ENCODE data around the gene GNA12. TPM values are rescaled to one million over a fixed set of nuclear protein-coding genes. Genes with fewer than 3 reads are reported as not detected.
A peak's percentile ranks its signal among the peaks of the same experiment; 100 is the strongest.

GNA12 gene
- total RNA-seq, 2 donors from 2014 or later: 26.3 to 38.8 TPM

DNA sequence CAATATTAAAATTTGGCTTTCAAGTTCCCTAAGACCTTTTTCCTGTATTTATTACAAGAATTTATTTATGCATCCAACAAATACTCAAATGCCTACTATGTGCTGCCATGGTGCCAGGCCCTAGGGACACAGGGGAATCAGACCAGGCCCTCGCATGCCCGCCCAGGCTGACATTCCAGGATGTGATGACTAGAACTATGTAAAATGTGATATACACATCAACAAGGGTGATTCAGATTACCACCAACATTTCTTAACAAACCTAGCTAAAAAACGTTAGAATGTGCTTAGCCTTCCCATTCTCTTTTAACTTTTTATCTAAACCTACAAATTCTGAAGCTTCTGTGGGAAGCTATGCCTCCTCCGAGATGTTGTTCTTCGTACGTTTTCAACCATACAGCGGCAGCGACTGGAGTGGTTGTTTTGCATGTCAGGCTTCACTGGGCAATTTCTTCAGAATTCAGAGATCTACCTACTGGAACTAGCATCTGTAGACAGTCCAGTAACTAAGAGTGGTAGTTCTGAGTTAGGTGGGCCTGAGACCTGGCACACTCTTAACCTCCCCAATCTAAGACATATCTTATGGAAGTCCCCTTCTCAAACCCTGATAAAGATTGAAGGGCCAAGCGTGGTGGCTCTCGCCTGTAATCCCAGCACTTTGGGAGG, 22.1 kb downstream of the GNA12 start:
- H3K36me3 ChIP-seq: no peaks in the 10 kb centered on the region
- no peak for DNase-seq (ENCODE audit: low spot score)
- H3K27ac ChIP-seq: peak overlapping the region; percentile 69 to 76
- H3K9me3 ChIP-seq: no peaks in the 10 kb centered on the region
- H3K4me3 ChIP-seq: no peak overlapping the region
- no peaks in the 10 kb centered on the region for H3K27me3 ChIP-seq
- TF ChIP-seq, protein P1, sequence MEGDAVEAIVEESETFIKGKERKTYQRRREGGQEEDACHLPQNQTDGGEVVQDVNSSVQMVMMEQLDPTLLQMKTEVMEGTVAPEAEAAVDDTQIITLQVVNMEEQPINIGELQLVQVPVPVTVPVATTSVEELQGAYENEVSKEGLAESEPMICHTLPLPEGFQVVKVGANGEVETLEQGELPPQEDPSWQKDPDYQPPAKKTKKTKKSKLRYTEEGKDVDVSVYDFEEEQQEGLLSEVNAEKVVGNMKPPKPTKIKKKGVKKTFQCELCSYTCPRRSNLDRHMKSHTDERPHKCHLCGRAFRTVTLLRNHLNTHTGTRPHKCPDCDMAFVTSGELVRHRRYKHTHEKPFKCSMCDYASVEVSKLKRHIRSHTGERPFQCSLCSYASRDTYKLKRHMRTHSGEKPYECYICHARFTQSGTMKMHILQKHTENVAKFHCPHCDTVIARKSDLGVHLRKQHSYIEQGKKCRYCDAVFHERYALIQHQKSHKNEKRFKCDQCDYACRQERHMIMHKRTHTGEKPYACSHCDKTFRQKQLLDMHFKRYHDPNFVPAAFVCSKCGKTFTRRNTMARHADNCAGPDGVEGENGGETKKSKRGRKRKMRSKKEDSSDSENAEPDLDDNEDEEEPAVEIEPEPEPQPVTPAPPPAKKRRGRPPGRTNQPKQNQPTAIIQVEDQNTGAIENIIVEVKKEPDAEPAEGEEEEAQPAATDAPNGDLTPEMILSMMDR (IDR thresholded peaks at IDR 0.05): no peak
- peaks cover 0 to 79% of the 10 kb centered on the region in 2 donors for H3K4me1 ChIP-seq

DNA sequence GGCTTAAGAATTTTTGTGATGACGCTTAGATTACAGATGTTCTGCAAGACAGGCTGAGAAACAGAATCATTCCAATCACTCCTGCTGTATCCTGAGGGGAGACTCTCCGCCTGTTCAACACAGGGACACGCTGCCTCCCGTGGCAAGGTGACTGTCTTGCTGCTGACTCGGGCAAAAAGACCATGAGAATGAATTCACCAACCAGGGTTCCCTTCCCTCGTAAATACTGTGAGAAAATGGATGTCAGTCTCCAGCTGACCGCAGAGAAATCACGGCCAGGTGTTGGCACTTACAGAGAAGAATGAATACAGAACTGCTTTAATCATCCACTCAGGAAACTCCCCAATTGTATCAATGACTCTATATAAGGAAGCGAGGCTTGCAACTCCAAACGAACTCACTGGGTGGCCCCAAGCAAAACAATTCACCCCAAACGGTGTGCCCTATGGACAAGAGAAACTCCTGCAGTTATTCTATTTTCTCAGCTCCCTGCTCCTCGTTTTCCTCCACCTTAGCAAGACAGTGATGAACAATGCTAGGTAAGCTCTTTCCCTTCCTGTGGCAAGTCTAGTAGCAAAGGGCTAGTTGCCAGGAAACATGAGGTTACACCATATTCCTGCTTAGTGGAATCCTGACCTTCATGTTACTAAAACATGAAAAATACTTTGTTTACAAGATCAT, 22.8 kb downstream of the GNA12 start:
- no peak for DNase-seq (ENCODE audit: low spot score)
- H3K27ac ChIP-seq: peak overlapping the region; percentile 69 to 76

DNA sequence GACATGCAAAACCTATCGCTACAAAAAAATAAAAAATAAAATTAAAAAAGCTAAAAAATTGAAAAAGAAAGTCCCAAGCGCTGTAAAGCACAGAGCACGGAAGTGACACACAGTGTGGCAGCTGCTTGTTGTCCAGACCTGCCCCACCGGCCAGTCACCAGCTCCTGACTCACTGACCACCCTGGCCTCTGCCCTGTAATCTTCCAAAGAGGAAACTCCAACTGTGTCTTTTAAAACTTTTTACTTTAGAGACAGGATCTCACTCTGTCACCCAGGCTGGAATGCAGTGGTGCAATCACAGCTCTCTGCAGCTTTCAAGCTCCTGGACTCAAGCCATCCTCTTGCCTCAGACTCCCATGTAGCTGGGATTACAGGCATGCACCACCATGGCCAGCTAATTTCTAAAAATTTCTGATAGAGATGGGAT, 23.6 kb downstream of the GNA12 start:
- H3K36me3 ChIP-seq: no peaks in the 10 kb centered on the region
- peaks cover 0 to 73% of the 10 kb centered on the region in 2 donors for H3K4me1 ChIP-seq
- TF ChIP-seq, protein P1 (IDR thresholded peaks at IDR 0.05): no peak
- peak overlapping the region; percentile 69 to 76 for H3K27ac ChIP-seq
- H3K9me3 ChIP-seq: no peaks in the 10 kb centered on the region
- H3K27me3 ChIP-seq: no peaks in the 10 kb centered on the region
- H3K4me3 ChIP-seq: no peak overlapping the region
- DNase-seq (ENCODE audit: low spot score): peak; percentile 91

More for the DNA sequence above, 22.8 kb downstream of the GNA12 start:
- TF ChIP-seq, protein P1 (IDR thresholded peaks at IDR 0.05): no peak
- peaks cover 0 to 79% of the 10 kb centered on the region in 2 donors for H3K4me1 ChIP-seq
- no peaks in the 10 kb centered on the region for H3K27me3 ChIP-seq
- no peak overlapping the region for H3K4me3 ChIP-seq
- H3K9me3 ChIP-seq: no peaks in the 10 kb centered on the region
- no peaks in the 10 kb centered on the region for H3K36me3 ChIP-seq

DNA sequence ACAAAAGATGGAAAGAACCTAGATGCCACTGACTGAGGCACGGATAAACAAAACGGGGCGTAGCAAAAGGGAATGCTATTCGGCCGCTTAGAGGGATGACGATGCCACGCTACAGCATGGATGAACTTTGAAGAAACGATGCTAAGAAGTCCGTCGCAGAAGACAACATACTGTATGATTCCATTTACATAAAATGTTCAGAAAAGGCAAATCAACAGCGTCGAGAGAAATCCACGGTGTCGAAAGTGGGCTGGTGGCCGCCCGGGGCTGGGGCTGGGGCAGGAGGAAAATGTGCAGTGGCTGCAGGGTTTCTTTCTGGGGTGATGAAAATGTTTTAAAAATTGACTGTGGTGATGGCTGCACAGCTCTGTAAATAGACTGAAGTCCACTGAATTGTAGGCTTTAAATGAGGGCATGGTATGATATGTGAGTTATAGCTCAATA, 24.1 kb downstream of the GNA12 start:
- no peaks in the 10 kb centered on the region for H3K27me3 ChIP-seq
- no peaks in the 10 kb centered on the region for H3K36me3 ChIP-seq
- H3K4me3 ChIP-seq: no peak overlapping the region
- no peaks in the 10 kb centered on the region for H3K9me3 ChIP-seq
- DNase-seq (ENCODE audit: low spot score): no peak
- H3K4me1 ChIP-seq: peaks cover 0 to 72% of the 10 kb centered on the region in 2 donors
- peak overlapping the region; percentile 69 to 76 for H3K27ac ChIP-seq
- TF ChIP-seq, protein P1 (IDR thresholded peaks at IDR 0.05): no peak

DNA sequence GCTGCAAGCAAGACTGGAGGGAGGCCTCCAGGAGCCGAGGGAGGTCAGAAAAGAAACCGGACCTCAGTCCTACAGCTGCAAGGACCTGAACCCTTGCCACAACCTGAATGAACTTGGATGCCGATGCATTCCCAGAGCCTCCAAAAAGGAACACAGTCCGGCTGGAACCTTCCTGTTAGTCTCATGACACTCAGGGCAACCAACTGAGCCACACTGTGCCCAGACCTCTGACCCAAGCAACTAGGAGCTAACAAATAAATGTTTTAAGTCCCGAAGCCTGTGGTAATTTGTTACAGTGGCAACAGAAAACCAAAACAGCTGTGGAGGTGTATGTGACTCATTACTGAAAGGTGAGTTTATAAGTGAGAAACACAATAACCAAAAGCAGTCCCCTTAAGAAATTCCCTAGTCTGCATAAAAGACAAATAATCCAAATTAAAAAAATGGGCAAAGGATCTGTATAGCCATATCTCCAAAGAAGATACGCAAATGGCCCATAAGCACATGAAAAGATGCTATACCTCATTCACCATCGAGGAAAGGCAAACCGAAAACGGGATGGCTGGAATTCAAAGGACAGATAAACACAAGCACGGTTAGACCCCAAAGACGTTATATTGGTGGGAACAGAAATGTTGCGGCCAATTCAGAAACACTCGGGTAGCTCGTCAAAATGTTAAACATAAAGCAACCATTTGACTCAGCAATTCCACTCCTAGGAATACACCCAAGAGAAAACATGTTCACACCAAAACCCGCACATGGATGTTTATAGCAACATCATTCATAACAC, 24.8 kb downstream of the GNA12 start:
- H3K4me3 ChIP-seq: no peak overlapping the region
- peaks cover 0 to 72% of the 10 kb centered on the region in 2 donors for H3K4me1 ChIP-seq
- no peaks in the 10 kb centered on the region for H3K36me3 ChIP-seq
- peak overlapping the region; percentile 69 to 76 for H3K27ac ChIP-seq
- no peaks in the 10 kb centered on the region for H3K9me3 ChIP-seq
- no peak for DNase-seq (ENCODE audit: low spot score)
- TF ChIP-seq, protein P1 (IDR thresholded peaks at IDR 0.05): no peak
- no peaks in the 10 kb centered on the region for H3K27me3 ChIP-seq

Measured in right atrium auricular region (tissue), 2 donors.